Epithelial cell of esophagus (primary cell): ENCODE results near the gene TMEM250.

Experiments
- DNase-seq: peaks from one replicate; pipeline ENCODE4 v3.0.0; 2010; ENCODE audit warnings: low read depth
- H3K4me3 ChIP-seq: 2 replicates; pipeline ENCODE4 v1.5.1; 2011; ENCODE audit warnings: mild to moderate bottlenecking, low read length, control low read depth
- CTCF ChIP-seq: IDR thresholded peaks from 2 replicates; pipeline ENCODE4 v1.5.1; 2011; ENCODE audit warnings: low read depth, mild to moderate bottlenecking, low read length, control low read depth, inconsistent platforms; ENCODE audit not compliant: insufficient read depth; ENCODE audit errors: missing control alignments

Gene TMEM250

GRCh38 chr9:136142414-136142796 is 23.7 kb upstream of the TMEM250 start:
- TF ChIP-seq CTCF = no peak
- no peak overlapping the region for H3K4me3 ChIP-seq
- no peak for DNase-seq

GRCh38 chr9:136141682-136142413 is 23.2 kb upstream of the TMEM250 start:
- DNase-seq = no peak
- H3K4me3 ChIP-seq = no peak overlapping the region
- no peak for TF ChIP-seq CTCF

GRCh38 chr9:136140966-136141365 is 22.3 kb upstream of the TMEM250 start:
- no peak overlapping the region for H3K4me3 ChIP-seq
- no peak for TF ChIP-seq CTCF
- peak; percentile 16 for DNase-seq

- DNase-seq = peak; percentile 68
- no peak for TF ChIP-seq CTCF
- H3K4me3 ChIP-seq = no peak overlapping the region
Measured at GRCh38 chr9:136140046-136140445, 21.4 kb upstream of the TMEM250 start.

GRCh38 chr9:136138566-136138965 is 19.9 kb upstream of the TMEM250 start:
- peak; percentile 41 for TF ChIP-seq CTCF
- no peak overlapping the region for H3K4me3 ChIP-seq
- DNase-seq = peak; percentile 30

GRCh38 chr9:136137321-136138265 is 18.9 kb upstream of the TMEM250 start:
- DNase-seq = no peak
- TF ChIP-seq CTCF = no peak

More at GRCh38 chr9:136137321-136138265, 18.9 kb upstream of the TMEM250 start:
- no peak overlapping the region for H3K4me3 ChIP-seq
